ENCODE measurements around the gene RNF6. TPM values are rescaled to one million over a fixed set of nuclear protein-coding genes. Genes with fewer than 3 reads are reported as not detected.

The RNF6 gene
- total RNA-seq, 2 donors from 2014 or later: 36.6 to 40.6 TPM

DNA sequence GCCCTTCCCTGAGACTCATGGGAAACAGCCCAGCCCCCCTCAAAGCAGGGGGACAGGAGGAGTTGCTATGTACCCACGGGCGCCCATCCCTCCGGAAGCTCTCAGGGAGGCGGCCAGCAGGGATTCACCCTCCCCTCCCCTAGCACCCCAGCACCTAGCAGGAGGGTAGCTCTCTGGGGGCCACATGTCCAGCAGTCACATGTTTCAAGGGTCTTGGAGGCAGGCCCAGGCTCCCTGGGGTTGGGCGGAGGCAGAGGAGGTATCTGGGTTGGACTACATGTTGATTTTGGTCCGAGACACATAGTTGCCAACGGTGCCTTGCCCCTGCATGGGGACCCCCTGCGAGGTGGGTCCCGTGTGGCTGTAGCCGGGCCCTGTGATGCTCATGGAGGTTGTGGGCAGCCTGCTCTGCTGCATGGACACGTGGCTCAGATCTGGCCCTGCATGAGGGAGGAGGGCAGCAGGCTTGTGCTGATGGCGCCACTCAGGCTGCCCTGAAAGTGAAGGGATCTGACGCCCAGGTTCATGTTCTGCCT lies 7.0 kb upstream of the RNF6 start:
- no peak for ATAC-seq
- DNase-seq: no peak
- intact Hi-C loops (cut with DNase I, micrococcal nuclease): no loop called here

DNA sequence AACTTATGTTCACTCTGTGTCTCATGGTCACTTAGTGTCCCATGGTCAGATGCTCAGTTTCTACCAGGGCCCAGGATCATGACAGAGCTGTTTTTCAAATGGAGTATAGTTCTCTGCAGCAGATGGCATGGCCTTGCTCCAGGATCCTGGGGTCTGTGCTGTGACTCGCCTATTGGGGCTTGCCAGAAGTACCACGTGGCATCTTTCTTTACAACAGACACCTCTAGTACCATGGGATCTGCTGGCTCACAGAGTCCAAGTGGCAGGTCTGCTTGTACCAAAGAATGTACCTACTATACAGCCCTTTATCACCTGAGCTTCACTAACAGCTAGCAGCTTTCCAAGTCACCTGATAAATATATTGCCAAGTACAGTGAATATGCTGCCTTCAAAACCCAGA lies 6.0 kb upstream of the RNF6 start:
- ATAC-seq: no peak
- intact Hi-C loops (cut with DNase I, micrococcal nuclease): no loop called here
- no peak for DNase-seq

DNA sequence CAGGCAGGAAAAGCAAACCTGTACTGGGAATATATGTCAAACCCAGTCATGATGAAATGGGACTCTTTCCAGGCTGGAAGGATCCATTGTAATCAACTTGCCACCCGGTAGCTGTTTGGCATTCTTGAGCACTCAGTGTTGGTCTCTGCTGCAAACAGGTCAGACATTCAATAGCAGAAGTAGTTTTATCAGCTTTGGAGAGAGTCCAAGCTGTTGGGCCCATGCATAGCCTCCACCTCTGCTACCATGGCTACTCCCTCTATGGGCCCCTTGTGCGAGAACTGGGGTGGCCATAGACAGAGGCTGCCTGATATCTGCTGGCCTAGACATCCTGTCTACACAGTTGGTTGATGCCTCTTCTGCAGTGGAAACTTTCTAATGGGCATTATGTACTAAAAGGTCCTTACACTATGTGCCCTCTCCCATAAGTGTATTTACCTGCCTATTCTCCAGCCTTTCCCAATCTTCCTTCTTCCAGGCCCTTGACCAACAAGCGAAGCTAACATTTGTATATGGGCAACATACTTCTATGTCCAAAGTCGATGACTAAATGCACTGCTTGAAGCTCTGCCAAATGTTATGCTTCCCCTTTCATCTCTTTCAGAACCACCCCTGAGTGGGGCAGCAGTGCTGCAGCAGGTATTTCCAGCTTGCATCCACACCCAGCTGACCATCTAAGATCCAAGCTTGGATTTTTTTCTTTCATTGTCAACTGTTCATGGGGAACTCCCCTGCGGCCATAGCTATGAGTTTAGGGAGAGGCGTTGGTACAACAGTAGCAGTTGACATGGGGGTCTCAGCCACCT lies 5.3 kb upstream of the RNF6 start:
- intact Hi-C loops (cut with DNase I, micrococcal nuclease): no loop called here
- ATAC-seq: no peak
- no peak for DNase-seq

GRCh38 chr13:26225896-26226617 lies 3.9 kb upstream of the RNF6 start:
- no peak for DNase-seq
- no peak for ATAC-seq
- intact Hi-C loops (cut with DNase I, micrococcal nuclease): no loop called here

- intact Hi-C loops (cut with DNase I, micrococcal nuclease): no loop called here
- ATAC-seq (peak; percentile 77), DNase-seq (no peak)
Measured at GRCh38 chr13:26222520-26223046, 469 bp upstream of the RNF6 start.

- no peak for DNase-seq
- intact Hi-C loops (cut with DNase I, micrococcal nuclease): no loop called here
- ATAC-seq: peak; percentile 64
Measured at GRCh38 chr13:26221399-26221720, 754 bp downstream of the RNF6 start.

DNA sequence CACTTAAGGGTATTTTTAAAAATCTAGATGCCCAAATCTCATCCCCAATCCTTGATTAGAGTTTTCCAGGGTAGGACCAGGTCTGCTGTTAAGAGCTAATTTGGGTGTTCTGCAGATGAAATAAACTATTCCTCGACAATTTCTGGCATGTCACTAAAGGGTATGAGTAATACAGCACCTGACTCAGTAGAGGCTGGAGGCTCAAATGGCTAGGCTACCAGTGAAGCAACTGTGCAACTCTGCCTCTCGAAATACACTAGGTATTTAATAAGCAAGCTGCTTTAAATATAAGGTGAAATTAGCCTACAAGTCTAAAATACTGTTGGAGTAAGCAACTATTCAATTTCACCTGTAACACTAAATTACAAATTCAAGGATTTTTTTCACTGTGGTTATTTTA lies 1.5 kb downstream of the RNF6 start:
- ATAC-seq (no peak), DNase-seq (no peak)
- intact Hi-C loops (cut with DNase I, micrococcal nuclease): no loop called here

- intact Hi-C loops (cut with DNase I, micrococcal nuclease): no loop called here
- ATAC-seq: no peak
Measured at GRCh38 chr13:26219726-26220125, 2.4 kb downstream of the RNF6 start.

GRCh38 chr13:26216042-26216441 lies 6.1 kb downstream of the RNF6 start:
- ATAC-seq (no peak), DNase-seq (no peak)
- intact Hi-C loops (cut with DNase I, micrococcal nuclease): no loop called here

More at GRCh38 chr13:26219726-26220125, 2.4 kb downstream of the RNF6 start:
- no peak for DNase-seq

DNA sequence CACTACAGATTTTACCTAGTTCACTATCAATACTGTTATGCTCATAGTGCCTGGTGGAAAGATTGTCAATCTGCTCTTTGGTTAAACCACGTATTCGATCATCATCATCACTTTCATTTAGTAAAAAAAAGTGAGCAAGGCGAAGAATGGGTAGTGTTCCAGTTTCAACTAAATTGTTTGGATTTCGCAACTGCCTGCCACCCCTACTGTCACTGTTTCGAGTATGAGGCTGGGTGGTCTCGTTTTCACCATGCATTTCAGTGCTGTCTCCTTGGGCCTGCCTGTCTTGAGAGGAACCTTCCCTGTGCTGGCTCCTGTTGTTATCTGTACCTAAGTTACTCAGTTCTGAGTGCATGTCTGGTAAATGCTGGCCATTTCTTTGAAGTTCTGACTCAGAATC lies 8.1 kb downstream of the RNF6 start:
- DNase-seq: no peak
- intact Hi-C loops (cut with DNase I, micrococcal nuclease): no loop called here
- no peak for ATAC-seq

DNA sequence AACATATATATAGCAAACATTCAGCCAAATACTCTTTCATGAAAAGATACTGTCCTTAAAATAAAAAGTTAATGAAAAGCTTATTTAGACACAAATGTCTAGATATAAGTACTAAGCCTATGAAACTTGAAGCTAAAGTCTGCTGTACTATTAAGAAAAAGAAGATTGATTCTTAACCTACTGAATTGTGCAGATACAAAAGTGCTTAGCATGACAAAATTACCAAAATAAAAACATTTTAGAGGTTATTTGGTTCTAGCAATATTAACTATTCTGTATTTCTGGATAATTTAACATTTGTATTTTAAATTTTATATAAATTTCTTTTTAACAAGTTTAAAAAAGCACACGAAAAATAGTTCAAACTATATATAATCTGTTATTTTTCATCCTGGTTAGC lies 8.8 kb downstream of the RNF6 start:
- intact Hi-C loops (cut with DNase I, micrococcal nuclease): no loop called here
- DNase-seq: no peak
- no peak for ATAC-seq

GRCh38 chr13:26208287-26208686 lies 13.8 kb downstream of the RNF6 start:
- ATAC-seq (no peak), DNase-seq (no peak)
- intact Hi-C loops (cut with DNase I, micrococcal nuclease): no loop called here

- intact Hi-C loops (cut with DNase I, micrococcal nuclease): no loop called here
- no peak for DNase-seq
- no peak for ATAC-seq
Measured at GRCh38 chr13:26202365-26202972, 19.6 kb downstream of the RNF6 start.

DNA sequence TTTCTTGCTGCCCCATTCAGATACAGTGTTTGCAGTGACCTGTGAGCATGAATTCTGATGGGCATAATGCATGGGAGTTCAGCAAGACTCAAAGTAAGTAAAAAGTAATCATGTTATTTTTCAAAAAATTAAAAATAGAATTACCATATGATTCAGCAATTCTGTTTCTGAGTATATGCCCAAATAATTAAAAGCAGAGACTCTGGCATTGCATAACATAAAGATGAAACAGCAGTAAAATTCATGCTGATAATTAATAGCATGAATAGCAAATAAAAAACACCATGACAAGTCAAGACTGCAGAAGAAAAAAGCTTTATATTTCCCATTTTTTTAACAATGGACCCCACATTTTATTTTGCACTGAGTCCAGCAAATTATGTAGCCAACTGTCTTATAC lies 21.3 kb downstream of the RNF6 start:
- intact Hi-C loops (cut with DNase I, micrococcal nuclease): no loop called here
- ATAC-seq (no peak), DNase-seq (no peak)

DNA sequence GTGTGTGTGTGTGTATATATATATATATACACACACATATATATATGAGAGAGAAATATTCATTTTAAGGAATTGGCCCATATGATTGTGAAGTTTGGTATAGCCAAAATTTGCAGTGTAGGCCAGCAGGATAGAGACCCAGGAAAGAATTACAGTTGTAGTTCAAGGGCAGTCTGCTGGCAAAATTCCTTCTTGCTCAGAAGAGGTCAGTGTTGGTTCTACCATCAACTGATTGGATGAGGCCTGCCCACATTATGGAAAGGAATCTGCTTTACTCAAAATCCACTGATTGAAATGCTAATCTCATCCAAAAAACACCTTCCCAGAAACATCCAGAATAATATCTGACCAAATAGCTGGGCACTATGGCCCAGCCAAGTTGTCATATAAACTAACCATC lies 24.0 kb downstream of the RNF6 start:
- intact Hi-C loops (cut with DNase I, micrococcal nuclease): no loop called here
- no peak for ATAC-seq
- DNase-seq: no peak

DNA sequence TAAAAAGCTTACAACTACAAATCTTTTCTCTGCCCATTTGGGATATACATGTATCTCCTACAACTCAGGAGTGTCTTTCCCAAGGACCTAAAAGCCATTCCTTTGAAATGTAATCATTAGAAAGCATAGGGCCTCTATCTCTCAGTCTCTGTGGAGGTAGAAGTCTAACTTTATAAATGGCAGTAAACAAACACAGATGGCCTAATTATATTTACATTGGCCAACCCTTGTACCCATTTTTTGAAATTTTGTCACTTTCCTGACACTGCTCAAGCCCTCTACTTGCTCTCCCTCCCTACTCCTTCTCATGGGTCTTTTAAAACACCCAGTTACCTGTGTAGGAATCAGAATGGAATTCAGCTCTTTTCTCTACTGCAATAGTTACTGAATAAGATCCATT lies 24.8 kb downstream of the RNF6 start:
- DNase-seq: no peak
- ATAC-seq: no peak
- intact Hi-C loops (cut with DNase I, micrococcal nuclease): no loop called here

GRCh38 chr13:26186995-26187394 lies 35.1 kb downstream of the RNF6 start:
- intact Hi-C loops (cut with DNase I, micrococcal nuclease): no loop called here
- peak; percentile 10 for ATAC-seq
- peak in 1 of 2 donors; percentile 25 for DNase-seq

- intact Hi-C loops (cut with DNase I, micrococcal nuclease): no loop called here
- ATAC-seq: peak; percentile 97
Measured at GRCh38 chr13:26186118-26186870, 35.8 kb downstream of the RNF6 start.

GRCh38 chr13:26185720-26186117 lies 36.4 kb downstream of the RNF6 start:
- no peak for ATAC-seq
- intact Hi-C loops (cut with DNase I, micrococcal nuclease): no loop called here
- DNase-seq: no peak

More at GRCh38 chr13:26186118-26186870, 35.8 kb downstream of the RNF6 start:
- peak; percentile 91 to 94 for DNase-seq

All from left colon (tissue), 2 donors.